Activated CD4-positive, alpha-beta T cell treated with anti-CD3 and anti-CD28 coated beads, Interleukin-2, amount 10 ng/mL, durations not matched to agents 24 days and 14 days (primary cell): ENCODE data around the gene FABP2. TPM values are rescaled to one million over a fixed set of nuclear protein-coding genes. Genes with fewer than 3 reads are reported as not detected.
A peak's percentile ranks its signal among the peaks of the same experiment; 100 is the strongest.
"Not testable (repeated sequence)": the region's sequence is repeated elsewhere in the genome, so short reads cannot be mapped to it uniquely, and the experiment has no call there.

ENCODE experiments used
- DNase-seq: peaks from one replicate; pipeline ENCODE4 v3.0.0; 2022
- H3K27ac Mint-ChIP-seq: one replicate; pipeline ENCODE4 v1.8.0; 2022; ENCODE audit warnings: mild to moderate bottlenecking, mixed read lengths
- H3K27me3 Mint-ChIP-seq: one replicate; pipeline ENCODE4 v1.8.0; 2022; ENCODE audit warnings: mixed read lengths
- H3K36me3 Mint-ChIP-seq: one replicate; pipeline ENCODE4 v1.8.0; 2022; ENCODE audit warnings: low read depth, mild to moderate bottlenecking, mixed read lengths
- H3K4me1 Mint-ChIP-seq: one replicate; pipeline ENCODE4 v1.8.0; 2021; ENCODE audit warnings: mixed read lengths
- H3K4me3 Mint-ChIP-seq: one replicate; pipeline ENCODE4 v1.8.0; 2022; ENCODE audit warnings: mild to moderate bottlenecking, moderate library complexity, mixed read lengths
- H3K9me3 Mint-ChIP-seq: one replicate; pipeline ENCODE4 v1.8.0; 2021; ENCODE audit warnings: mixed read lengths
- intact Hi-C: fragments of 100-400 bp; cut with micrococcal nuclease; formaldehyde crosslinking; loops from one replicate; pipeline ENCODE4 v1.15.1; 2023
- total RNA-seq: library from RNA; stranded (reverse); gene quantifications from 2 replicates; pipeline ENCODE4 v1.2.3, GENCODE V29; 2022

The FABP2 gene
- total RNA-seq, 1 donor from 2014 or later, result not detected

GRCh38 chr4:119337010-119337409, 15.1 kb upstream of the FABP2 start:
- no peak overlapping the region for H3K4me3 Mint-ChIP-seq
- DNase-seq, result no peak
- peaks cover 4% of the 10 kb centered on the region for H3K4me1 Mint-ChIP-seq
- intact Hi-C loops, result no loop called here
- H3K27ac Mint-ChIP-seq, result no peak overlapping the region
- H3K27me3 Mint-ChIP-seq, result no peaks in the 10 kb centered on the region
- H3K36me3 Mint-ChIP-seq, result no peaks in the 10 kb centered on the region
- no peaks in the 10 kb centered on the region for H3K9me3 Mint-ChIP-seq

GRCh38 chr4:119336332-119336979, 14.5 kb upstream of the FABP2 start:
- H3K27me3 Mint-ChIP-seq, intact Hi-C loops: not testable (repeated sequence)

GRCh38 chr4:119329835-119330620, 8.1 kb upstream of the FABP2 start:
- Mint-ChIP-seq H3K4me3 (no peak overlapping the region), H3K27ac (no peak overlapping the region), H3K4me1 (no peaks in the 10 kb centered on the region), H3K27me3 (peaks cover 2% of the 10 kb centered on the region), H3K36me3 (no peaks in the 10 kb centered on the region), H3K9me3 (peaks cover 9% of the 10 kb centered on the region)
- DNase-seq, result no peak
- intact Hi-C loops, result no loop called here

More at GRCh38 chr4:119336332-119336979, 14.5 kb upstream of the FABP2 start:
- not testable (repeated sequence) for H3K36me3 Mint-ChIP-seq, DNase-seq, H3K4me3 Mint-ChIP-seq, H3K27ac Mint-ChIP-seq, H3K4me1 Mint-ChIP-seq, H3K9me3 Mint-ChIP-seq

- Mint-ChIP-seq H3K27me3 (peaks cover 2% of the 10 kb centered on the region), H3K36me3 (no peaks in the 10 kb centered on the region), H3K9me3 (peaks cover 9% of the 10 kb centered on the region), H3K4me3 (no peak overlapping the region), H3K4me1 (no peaks in the 10 kb centered on the region), H3K27ac (no peak overlapping the region)
- DNase-seq, result no peak
- intact Hi-C loops, result no loop called here
Observed at GRCh38 chr4:119328695-119329094, 6.8 kb upstream of the FABP2 start.

- Mint-ChIP-seq H3K27me3 (peaks cover 19% of the 10 kb centered on the region), H3K27ac (no peak overlapping the region), H3K9me3 (no peaks in the 10 kb centered on the region), H3K4me3 (no peak overlapping the region), H3K36me3 (no peaks in the 10 kb centered on the region), H3K4me1 (no peaks in the 10 kb centered on the region)
- no peak for DNase-seq
- intact Hi-C loops, result loop anchor here (10.0 kb wide), 1 partner anchor 177 kb away; no protein-coding TSS in a partner anchor
Observed at GRCh38 chr4:119317990-119318389, 3.9 kb downstream of the FABP2 start.

- H3K4me1 Mint-ChIP-seq, result no peaks in the 10 kb centered on the region
- intact Hi-C loops, result loop anchor here (10.0 kb wide), 1 partner anchor 180 kb away; no protein-coding TSS in a partner anchor
- DNase-seq, result no peak
- H3K36me3 Mint-ChIP-seq, result no peaks in the 10 kb centered on the region
- H3K27me3 Mint-ChIP-seq, result peaks cover 16% of the 10 kb centered on the region
- no peak overlapping the region for H3K27ac Mint-ChIP-seq
- H3K4me3 Mint-ChIP-seq, result no peak overlapping the region
- no peaks in the 10 kb centered on the region for H3K9me3 Mint-ChIP-seq
Observed at GRCh38 chr4:119315036-119315435, 6.9 kb downstream of the FABP2 start.

- no peak overlapping the region for H3K27ac Mint-ChIP-seq
- H3K27me3 Mint-ChIP-seq, result peaks cover 13% of the 10 kb centered on the region
- no peaks in the 10 kb centered on the region for H3K9me3 Mint-ChIP-seq
- H3K4me3 Mint-ChIP-seq, result no peak overlapping the region
- no peaks in the 10 kb centered on the region for H3K36me3 Mint-ChIP-seq
- intact Hi-C loops, result loop anchor here (1.0 to 10.0 kb wide), 4 partner anchors 148 to 736 kb away; partner anchors contain the start of gene PDE5A
- DNase-seq, result peak; percentile 79
- H3K4me1 Mint-ChIP-seq, result no peaks in the 10 kb centered on the region
Observed at GRCh38 chr4:119314356-119314755, 7.6 kb downstream of the FABP2 start.

GRCh38 chr4:119313237-119313636, 8.7 kb downstream of the FABP2 start:
- H3K4me1 Mint-ChIP-seq, result no peaks in the 10 kb centered on the region
- intact Hi-C loops, result loop anchor here (5.0 to 10.0 kb wide), 2 partner anchors 149 to 182 kb away; no protein-coding TSS in a partner anchor
- no peaks in the 10 kb centered on the region for H3K36me3 Mint-ChIP-seq

GRCh38 chr4:119310826-119311225, 11.1 kb downstream of the FABP2 start:
- no peak for DNase-seq
- H3K27ac Mint-ChIP-seq, result no peak overlapping the region
- peaks cover 20% of the 10 kb centered on the region for H3K27me3 Mint-ChIP-seq
- no peaks in the 10 kb centered on the region for H3K9me3 Mint-ChIP-seq
- intact Hi-C loops, result loop anchor here (5.0 to 10.0 kb wide), 2 partner anchors 151 to 184 kb away; no protein-coding TSS in a partner anchor
- no peak overlapping the region for H3K4me3 Mint-ChIP-seq
- no peaks in the 10 kb centered on the region for H3K4me1 Mint-ChIP-seq
- no peaks in the 10 kb centered on the region for H3K36me3 Mint-ChIP-seq

More at GRCh38 chr4:119313237-119313636, 8.7 kb downstream of the FABP2 start:
- H3K27me3 Mint-ChIP-seq, result peaks cover 17% of the 10 kb centered on the region
- H3K9me3 Mint-ChIP-seq, result no peaks in the 10 kb centered on the region
- DNase-seq, result no peak
- H3K27ac Mint-ChIP-seq, result no peak overlapping the region
- no peak overlapping the region for H3K4me3 Mint-ChIP-seq

- H3K27ac Mint-ChIP-seq, result no peak overlapping the region
- DNase-seq, result no peak
- H3K4me1 Mint-ChIP-seq, result no peaks in the 10 kb centered on the region
- no peak overlapping the region for H3K4me3 Mint-ChIP-seq
- H3K36me3 Mint-ChIP-seq, result peaks cover 4% of the 10 kb centered on the region
- H3K27me3 Mint-ChIP-seq, result peaks cover 13% of the 10 kb centered on the region
- peaks cover 4% of the 10 kb centered on the region for H3K9me3 Mint-ChIP-seq
- intact Hi-C loops, result no loop called here
Observed at GRCh38 chr4:119307606-119308005, 14.3 kb downstream of the FABP2 start.

- Mint-ChIP-seq H3K4me3 (no peak overlapping the region), H3K9me3 (peaks cover 4% of the 10 kb centered on the region), H3K4me1 (peaks cover 10% of the 10 kb centered on the region), H3K36me3 (peaks cover 12% of the 10 kb centered on the region), H3K27ac (no peak overlapping the region), H3K27me3 (peaks cover 13% of the 10 kb centered on the region)
- no peak for DNase-seq
- intact Hi-C loops, result loop anchor here (5.0 kb wide), 1 partner anchor 1027 kb away; no protein-coding TSS in a partner anchor
Observed at GRCh38 chr4:119304431-119304830, 17.5 kb downstream of the FABP2 start.

GRCh38 chr4:119303587-119304305, 18.2 kb downstream of the FABP2 start:
- peaks cover 16% of the 10 kb centered on the region for H3K4me1 Mint-ChIP-seq
- DNase-seq, result no peak
- no peak overlapping the region for H3K27ac Mint-ChIP-seq
- H3K27me3 Mint-ChIP-seq, result peaks cover 13% of the 10 kb centered on the region
- no peak overlapping the region for H3K4me3 Mint-ChIP-seq
- H3K36me3 Mint-ChIP-seq, result peaks cover 18% of the 10 kb centered on the region
- peaks cover 4% of the 10 kb centered on the region for H3K9me3 Mint-ChIP-seq
- intact Hi-C loops, result loop anchor here (5.0 kb wide), 1 partner anchor 1026 kb away; no protein-coding TSS in a partner anchor

GRCh38 chr4:119302073-119302832, 19.7 kb downstream of the FABP2 start:
- H3K27ac Mint-ChIP-seq, result no peak overlapping the region
- intact Hi-C loops, result loop anchor here (5.0 kb wide), 1 partner anchor 1025 kb away; no protein-coding TSS in a partner anchor
- no peak overlapping the region for H3K4me3 Mint-ChIP-seq
- peaks cover 7% of the 10 kb centered on the region for H3K27me3 Mint-ChIP-seq
- H3K36me3 Mint-ChIP-seq, result peaks cover 28% of the 10 kb centered on the region
- H3K4me1 Mint-ChIP-seq, result peaks cover 25% of the 10 kb centered on the region
- H3K9me3 Mint-ChIP-seq, result peaks cover 4% of the 10 kb centered on the region
- no peak for DNase-seq
